ENCODE measurements around the gene PALLD. TPM values are rescaled to one million over a fixed set of nuclear protein-coding genes. Genes with fewer than 3 reads are reported as not detected.

Gene PALLD
- total RNA-seq, 1 experiment from 2014 or later, result 18.3 TPM

GRCh38 chr4:168586926-168587325 lies 90.1 kb downstream of the PALLD start:
- Histone ChIP-seq H2BK5ac (ENCODE audit: insufficient read length, low read length) (no peak overlapping the region), H3K9me3 (ENCODE audit: control insufficient read depth, low read depth, low read length) (no peaks in the 10 kb centered on the region), H3K14ac (ENCODE audit: insufficient read depth, low read length) (no peak overlapping the region), H3K27ac (ENCODE audit: insufficient read length, low read depth, low read length) (no peak overlapping the region), H4K91ac (ENCODE audit: insufficient read length, low read depth, low read length) (no peak overlapping the region), H2AFZ (ENCODE audit: low read length) (no peak overlapping the region), H3K18ac (ENCODE audit: insufficient read length, low read depth, low read length) (no peak overlapping the region), H3K9ac (ENCODE audit: extremely low read depth, insufficient read length, low read length) (no peak overlapping the region), H2AK5ac (ENCODE audit: insufficient read length, low read length) (no peak overlapping the region), H3K23ac (ENCODE audit: insufficient read length, low read depth, low read length) (no peak overlapping the region), H2BK12ac (ENCODE audit: insufficient read length, low read depth, low read length) (no peak overlapping the region), H2BK120ac (ENCODE audit: low read depth, low read length, poor library complexity, severe bottlenecking) (no peak overlapping the region), H3K23me2 (ENCODE audit: insufficient read length, low read depth, low read length, poor library complexity, severe bottlenecking) (no peaks in the 10 kb centered on the region), H3K4ac (ENCODE audit: low read depth, low read length) (no peak overlapping the region), H3K79me2 (ENCODE audit: insufficient read depth, low read length) (no peaks in the 10 kb centered on the region), H3K4me1 (ENCODE audit: insufficient read depth, low read length) (no peaks in the 10 kb centered on the region), H3K79me1 (ENCODE audit: insufficient read depth, low read depth, low read length, poor library complexity, severe bottlenecking) (no peaks in the 10 kb centered on the region), H3K27me3 (ENCODE audit: insufficient read depth, low read length) (no peaks in the 10 kb centered on the region), H4K5ac (ENCODE audit: insufficient read length, low read depth, low read length) (no peak overlapping the region), H3K4me2 (ENCODE audit: insufficient read depth, insufficient read length, low read length) (no peak overlapping the region), H4K20me1 (ENCODE audit: control insufficient read depth, insufficient read depth, insufficient read length) (no peaks in the 10 kb centered on the region), H3T11ph (ENCODE audit: low read length) (no peak overlapping the region), H4K8ac (replicated peaks; ENCODE audit: insufficient read length, low read depth, low read length) (no peak overlapping the region), H2BK20ac (ENCODE audit: low read depth, low read length, poor library complexity, severe bottlenecking) (no peak overlapping the region), H3K56ac (ENCODE audit: insufficient read length, low read depth, low read length) (no peak overlapping the region), H2BK15ac (ENCODE audit: low read depth, low read length) (no peak overlapping the region)
- no peaks in the 10 kb centered on the region for H3K36me3 Mint-ChIP-seq (ENCODE audit: insufficient read depth in 1 of 3, low read depth in 3 of 3)
- H3K4me3 Mint-ChIP-seq, result no peak overlapping the region
- DNase-seq, result no peak
- H3K27me3 Mint-ChIP-seq (ENCODE audit: low read depth), result no peaks in the 10 kb centered on the region
- TF ChIP-seq CTCF (conservative IDR thresholded peaks at IDR 0.05), result no peak
- H3K9me3 Mint-ChIP-seq, result peaks cover 2 to 5% of the 10 kb centered on the region in 2 experiments; a peak in 2 of 5 replicates
- no CpG with 5 or more reads among the region's 5 CpGs for WGBS (ENCODE audit: extremely low coverage, insufficient read length, low lambda C conversion rate)
- peaks cover 7 to 14% of the 10 kb centered on the region in 2 experiments; a peak in 3 of 4 replicates for H3K4me1 Mint-ChIP-seq
- no peak overlapping the region for H3K27ac Mint-ChIP-seq

Measured in H9 (cell line).